ENCODE data around the gene PLCB4.
"Not testable (repeated sequence)": the region's sequence is repeated elsewhere in the genome, so short reads cannot be mapped to it uniquely, and the experiment has no call there.

Gene PLCB4

DNA sequence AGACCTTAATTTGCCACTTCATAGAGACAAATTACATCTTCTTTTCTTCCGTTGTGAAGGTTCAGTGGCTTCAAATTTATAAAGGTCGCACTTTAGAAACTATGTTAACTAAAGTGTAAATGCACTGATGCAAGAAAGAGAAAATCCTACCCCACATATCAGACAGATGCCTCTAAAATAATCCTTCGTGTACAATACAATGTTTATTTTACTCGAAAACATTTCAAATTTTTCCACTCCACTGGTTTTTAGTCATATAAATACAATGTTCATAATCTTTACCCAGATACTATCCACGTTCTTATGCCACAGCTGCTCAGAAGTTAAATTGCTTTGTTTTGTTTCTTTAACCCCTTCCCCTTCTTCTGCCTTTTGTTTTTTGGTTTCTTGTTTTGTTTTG is 305.2 kb downstream of the PLCB4 start:
- no peak for DNase-seq

DNA sequence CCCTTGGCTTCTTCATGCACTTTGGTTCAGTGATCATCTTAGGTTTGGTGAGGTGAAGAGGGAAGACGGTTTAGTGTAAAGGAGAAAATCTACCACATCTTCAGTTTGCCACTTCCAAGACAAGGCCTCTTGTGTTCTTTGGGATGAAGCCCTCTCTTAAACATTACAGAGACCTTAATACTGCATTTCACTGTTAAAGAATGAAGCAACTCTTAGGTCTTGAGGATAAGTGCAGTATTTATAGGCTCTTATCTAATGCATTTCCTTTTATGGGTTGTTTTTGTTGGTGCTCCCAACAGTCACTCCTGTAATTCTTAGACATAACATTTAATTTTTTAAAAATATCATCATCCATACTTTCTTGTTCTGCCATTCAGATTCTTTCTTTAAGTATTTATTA is 305.6 kb downstream of the PLCB4 start:
- no peak for DNase-seq

DNA sequence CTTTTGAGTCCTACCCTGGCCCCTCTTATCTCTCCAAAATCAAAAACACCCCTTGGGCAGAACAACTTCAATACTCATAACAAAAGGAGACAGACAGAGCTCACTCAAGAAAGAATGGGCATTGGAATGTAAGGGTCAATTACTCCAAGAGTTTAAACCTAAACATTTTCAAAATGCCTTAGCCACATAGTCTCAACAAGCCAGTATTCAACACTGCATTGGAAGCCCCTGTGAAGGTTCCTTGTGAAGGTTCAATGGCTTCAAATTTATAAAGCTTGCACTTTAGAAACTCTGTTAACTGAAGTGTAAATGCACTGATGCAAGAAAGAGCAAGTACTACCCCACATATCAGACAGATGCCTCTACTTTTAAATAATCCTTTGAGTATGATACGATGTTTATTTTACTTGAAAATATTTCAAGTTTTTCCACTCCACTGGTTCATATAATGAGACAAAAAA is 306.4 kb downstream of the PLCB4 start:
- no peak for DNase-seq

DNA sequence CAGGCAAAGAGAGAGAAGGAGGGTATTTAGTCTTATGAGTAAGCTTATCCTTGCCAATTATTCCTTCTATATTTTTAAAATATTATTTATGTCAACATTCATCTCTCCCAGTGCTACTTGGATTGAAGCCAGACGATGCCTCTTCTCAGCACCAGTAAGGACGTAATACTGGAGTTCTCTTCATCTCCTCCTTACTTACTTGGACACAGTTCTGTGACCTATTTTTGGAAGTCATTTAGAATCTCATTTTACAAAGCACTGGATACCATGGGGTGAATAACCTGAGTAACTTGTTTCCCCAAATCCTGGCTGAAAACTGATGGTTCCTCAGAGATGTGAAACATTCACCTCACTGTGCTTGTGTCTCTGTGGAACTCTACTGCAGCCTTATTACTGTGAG is 308.1 kb downstream of the PLCB4 start:
- DNase-seq, result no peak

DNA sequence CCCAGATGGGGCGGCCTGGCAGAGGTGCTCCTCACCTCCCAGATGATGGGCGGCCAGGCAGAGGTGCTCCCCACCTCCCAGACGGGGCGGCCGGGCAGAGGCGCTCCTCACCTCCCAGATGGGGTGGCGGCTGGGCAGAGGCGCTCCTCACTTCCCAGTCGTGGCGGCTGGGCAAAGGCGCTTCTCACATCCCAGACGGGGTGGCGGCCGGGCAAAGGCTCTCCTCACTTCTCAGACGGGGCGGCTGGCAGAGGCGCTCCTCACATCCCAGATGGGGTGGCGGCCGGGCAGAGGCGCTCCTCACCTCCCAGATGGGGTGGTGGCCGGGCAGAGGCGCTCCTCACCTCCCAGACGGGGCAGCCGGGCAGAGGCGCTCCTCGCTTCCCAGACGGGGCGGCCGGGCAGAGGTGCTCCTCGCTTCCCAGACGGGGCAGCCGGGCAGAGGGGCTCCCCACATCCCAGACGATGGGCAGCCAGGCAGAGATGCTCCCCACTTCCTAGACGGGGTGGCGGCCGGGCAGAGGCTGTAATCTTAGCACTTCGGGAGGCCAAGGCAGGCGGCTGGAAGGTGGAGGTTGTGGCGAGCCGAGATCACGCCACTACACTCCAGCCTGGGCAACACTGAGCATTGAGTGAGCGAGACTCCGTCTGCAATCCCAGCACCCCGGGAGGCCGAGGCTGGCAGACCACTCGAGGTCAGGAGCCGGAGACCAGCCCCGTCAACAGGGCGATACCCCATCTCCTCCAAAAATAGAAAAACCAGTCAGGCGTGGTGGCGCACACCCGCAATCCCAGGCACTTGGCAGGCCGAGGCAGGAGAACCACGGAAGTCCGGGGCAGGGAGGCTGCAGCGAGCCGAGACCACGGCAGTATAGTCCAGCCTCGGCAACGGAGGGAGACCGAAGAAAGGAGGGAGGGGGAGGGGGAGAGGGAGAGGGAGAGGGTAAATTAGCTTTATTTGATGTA is 316.7 kb downstream of the PLCB4 start:
- DNase-seq, result not testable (repeated sequence)

DNA sequence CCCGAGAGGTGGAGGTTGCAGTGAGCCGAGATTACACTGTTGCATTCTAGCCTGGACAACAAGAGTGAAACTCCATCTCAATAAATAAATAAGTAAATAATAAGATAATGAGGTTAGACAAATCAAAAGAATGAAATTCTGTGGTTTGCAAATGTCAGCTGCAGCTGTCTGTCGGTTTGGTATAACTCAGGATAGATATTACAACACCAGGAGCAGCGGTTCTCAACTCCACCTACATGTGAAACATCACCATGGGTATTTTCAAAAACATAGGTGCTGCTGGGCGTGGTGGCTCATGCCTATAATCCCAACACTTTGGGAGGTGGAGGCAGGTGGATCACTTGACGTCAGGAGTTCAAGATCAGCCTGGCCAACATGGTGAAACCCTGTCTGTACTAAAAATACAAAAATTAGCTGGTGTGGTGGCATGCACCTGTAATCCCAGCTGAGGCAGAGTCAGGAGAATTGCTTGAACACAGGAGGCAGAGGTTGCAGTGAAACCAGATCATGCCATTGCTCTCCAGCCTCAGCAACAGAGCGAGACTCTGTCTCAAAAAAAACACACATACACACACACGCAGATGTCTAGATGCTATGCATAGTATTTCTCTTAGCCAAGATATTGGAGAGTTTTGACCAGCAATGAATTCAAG is 319.4 kb downstream of the PLCB4 start:
- no peak for DNase-seq

DNA sequence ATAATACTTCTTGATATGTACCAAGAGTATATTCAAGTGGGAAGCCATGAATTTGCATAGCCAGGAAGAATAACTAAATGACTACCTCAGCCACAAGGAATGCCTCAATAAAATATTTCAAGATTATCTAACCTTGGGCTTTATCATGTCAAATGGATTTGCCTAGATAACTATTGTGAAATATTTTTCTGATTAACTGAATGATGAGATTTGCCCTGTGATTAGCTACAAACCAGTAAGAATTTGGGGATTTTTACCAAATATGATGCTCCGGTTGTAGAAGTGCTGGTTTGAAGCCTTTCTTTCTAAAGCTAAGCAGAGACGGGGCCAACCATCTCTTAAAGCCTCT is 319.9 kb downstream of the PLCB4 start:
- no peak for DNase-seq

DNA sequence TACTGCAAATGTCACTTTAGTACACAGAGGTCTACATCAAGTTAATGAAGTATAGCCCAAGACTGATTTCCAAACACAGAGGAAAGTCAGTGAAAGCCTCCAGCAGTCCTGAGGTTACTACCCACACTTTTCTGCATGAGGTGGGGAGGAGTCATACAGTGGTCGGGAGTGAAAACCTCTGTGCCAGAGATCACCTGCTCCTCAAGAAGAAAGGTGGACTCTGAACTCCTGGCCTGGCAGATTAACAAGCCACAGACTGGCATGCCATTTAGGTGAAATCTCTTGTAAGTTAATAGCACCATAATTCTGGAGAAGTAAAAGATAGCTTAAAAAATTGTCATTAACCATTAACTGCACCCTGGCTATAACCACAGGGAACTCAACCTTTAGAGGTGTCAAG is 320.5 kb downstream of the PLCB4 start:
- no peak for DNase-seq

DNA sequence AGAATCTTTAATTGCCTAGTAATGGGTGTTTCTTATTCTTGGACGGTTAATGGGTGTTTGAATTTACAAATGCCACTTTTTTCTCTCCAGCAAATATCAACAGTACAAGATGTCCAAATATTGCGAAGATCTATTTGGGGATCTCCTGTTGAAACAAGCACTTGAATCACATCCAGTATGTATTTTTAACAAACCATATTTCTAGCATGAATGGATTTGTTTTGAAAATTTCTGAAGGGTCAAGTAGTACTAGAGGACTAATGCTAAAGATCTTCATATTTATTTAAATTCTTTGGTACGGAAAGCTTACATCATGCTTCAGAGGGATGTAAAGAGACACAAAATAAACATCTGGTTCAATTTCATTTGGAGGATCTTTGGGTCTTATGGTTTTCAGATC is 321.6 kb downstream of the PLCB4 start:
- no peak for DNase-seq

DNA sequence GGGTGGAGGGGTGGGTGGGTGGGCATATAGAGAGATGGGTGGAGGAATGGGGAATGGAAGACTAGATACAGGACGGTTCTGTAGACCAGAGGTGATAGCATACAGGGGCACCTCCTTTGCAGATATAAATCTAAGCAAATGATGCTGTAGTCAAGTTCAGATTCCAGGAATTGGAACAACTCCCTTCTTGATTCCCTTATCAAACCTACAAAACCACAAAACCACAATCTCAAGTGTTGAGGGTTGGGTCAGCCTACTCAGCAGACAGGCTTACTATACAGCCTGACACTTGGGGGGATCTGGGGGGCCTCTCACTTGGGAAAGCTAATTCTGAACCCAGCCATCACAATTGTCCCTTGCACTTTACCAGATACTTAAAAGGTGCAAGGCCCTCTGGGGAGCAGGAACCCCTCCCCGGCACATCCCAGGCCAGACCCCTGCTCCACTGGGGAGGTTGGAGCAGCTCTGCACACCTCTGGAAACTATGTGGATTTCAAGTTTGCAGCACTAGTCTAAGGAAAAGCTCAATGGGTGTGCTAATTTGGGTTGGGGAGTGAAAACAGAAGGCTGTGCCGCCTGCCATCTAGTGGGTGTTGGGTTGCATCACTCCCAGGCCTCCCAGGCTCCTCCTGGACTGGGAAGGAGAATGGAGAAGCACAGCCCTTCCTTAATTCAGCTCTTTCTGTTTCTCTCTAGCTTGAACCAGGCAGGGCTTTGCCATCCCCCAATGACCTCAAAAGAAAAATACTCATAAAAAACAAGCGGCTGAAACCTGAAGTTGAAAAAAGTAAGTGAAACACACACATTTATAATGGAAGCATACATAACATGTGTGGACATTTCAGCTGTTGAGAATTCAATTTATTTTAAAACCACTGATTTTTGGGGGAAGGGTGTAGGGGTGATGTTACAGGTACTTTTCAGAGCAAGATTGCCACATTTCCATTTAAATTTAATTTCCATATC is 324.3 kb downstream of the PLCB4 start:
- no peak for DNase-seq

DNA sequence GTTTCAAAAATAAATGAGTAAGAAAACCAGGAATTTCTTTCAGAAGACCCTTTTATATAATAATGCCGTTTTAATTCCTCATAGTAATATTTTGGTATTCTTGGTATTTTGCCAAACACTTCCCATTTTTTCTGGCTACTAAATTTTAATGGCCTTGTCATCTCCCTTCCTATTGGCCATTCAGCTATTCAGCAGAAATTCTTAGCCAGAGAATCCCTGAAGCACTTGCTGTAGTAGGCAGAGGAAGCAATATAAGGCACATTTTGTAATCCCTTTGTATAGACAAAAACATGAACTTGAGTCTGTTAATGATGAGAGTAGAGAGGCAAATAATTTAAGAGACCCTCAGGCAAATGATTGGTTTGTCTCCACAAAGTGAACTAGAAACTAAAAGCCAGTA is 327.1 kb downstream of the PLCB4 start:
- no peak for DNase-seq

DNA sequence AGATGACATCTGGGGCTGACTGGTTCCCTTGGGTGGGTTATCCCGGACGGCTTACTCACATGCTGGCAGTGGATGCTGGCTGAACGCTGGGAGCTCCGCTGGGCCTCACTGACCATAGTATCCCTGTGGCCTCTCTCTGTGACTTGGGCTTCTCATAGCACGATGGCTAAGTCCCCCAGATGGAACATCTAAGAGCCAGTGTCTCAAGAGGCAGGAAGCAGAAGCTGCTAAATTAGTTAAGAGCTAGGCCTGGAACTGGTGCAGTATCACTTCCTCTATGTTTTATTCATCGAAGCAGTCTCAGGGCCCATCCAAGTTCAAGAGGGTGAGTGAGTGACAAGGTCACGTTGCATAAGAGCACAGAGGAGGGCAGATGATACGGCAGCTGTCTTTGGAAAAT is 329.0 kb downstream of the PLCB4 start:
- no peak for DNase-seq

DNA sequence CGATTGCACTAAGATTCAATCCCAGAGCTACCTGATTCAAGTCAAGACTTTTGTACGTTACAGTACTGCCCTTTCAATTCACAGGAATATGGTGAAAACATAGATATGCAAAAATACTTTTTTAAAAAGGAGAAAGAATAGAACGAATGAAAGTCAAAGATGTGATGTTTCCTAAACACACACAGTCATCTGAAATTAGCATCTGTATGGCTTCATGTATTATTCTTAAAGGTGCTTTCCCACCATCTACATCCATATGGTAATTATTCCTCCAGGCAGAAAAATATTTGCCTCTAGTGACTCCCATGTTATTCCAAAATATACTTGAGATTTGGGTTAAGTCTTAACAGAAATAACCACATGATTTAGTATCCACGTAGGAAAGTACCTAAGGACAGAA is 330.0 kb downstream of the PLCB4 start:
- no peak for DNase-seq

DNA sequence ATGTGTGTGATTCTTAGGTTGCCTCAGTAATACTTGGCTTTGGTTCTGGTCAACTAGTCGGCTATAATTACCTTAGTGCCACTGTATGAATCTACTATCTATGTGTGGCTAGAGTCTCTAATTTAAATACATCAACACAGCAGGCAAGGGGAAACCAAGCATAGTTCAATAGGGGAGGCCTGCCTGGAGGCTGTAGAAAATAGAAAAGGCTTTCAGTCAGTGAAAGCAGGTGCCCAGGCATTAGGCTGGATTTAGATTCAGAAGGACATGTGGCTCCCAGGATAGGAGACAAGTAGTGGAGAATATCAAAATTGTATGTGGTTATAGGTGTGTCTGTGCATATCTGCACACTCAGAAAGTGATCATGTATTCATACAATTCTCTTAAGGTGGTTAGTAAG is 330.4 kb downstream of the PLCB4 start:
- no peak for DNase-seq

DNA sequence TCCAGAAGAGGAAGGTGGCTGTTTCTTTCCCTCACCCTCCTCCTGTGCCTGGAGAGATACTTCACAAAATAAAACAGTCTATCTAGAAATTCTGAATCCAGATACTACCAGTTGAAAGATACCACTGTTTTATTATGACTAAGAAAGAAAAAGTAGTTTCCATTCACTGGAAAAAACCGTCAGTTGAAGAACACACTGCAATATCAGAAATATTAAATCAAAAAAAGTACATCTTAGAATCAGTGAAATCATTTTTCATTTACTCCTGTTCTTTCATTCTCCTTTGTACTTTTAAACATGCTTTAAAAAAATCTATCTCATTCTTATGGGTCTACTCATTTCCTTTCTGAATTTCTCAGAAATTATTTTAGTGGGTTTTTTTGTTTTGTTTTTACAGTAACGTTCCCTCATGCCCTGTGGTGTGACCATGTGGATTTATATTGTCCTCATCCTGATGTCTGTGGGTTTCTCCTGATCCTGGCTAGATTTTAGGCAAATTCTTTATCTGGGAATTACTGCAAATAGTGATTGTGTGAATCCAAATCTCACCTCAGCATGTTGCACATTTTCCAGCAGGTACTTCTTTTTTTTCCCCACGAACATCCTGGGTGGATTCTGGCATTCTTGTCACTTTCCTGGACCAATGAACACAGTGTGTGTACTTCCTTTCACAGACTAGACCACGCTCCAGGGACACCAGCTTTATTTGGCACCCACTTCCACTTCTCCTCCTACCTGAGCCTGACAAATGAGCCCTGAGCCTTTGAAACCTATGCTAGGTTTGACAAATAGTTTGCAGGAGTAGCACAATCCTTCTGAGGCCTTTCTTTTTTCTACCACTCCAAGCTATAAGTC is 331.5 kb downstream of the PLCB4 start:
- no peak for DNase-seq

DNA sequence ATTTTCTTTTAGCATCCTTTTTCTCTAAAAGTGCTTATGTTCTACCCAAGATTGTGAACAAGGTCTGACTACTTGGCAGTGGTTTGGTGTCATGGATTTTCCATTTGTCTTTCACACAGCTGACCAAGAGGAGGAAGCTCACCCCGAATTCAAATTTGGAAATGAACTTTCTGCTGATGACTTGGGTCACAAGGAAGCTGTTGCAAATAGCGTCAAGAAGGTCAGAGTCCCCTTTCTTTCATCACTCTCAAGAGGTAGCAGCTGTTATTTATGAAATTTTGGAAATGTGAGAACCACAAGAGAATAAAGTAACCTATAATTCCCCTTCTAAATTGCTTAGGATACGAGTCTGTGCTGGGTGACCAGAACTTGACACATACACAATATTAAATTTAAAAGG is 332.5 kb downstream of the PLCB4 start:
- no peak for DNase-seq

DNA sequence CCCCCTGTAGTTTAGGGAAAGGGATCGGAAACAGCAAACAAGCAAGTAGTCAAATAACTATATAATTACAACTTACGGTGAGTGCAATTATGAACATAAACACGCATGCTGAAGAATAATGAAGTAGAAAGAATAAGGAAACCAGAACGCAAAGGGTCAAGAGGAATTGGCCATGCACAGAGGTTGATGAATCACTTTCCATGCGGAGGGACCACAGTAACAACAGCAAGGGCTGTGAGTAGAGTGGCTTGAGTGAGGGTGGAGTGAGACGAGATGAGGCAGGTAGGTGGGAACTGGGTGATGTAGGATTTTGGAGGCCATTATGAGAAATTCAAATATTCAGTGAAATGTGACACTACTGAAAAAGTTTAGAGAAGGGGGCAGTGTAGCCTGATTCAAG is 333.3 kb downstream of the PLCB4 start:
- no peak for DNase-seq

DNA sequence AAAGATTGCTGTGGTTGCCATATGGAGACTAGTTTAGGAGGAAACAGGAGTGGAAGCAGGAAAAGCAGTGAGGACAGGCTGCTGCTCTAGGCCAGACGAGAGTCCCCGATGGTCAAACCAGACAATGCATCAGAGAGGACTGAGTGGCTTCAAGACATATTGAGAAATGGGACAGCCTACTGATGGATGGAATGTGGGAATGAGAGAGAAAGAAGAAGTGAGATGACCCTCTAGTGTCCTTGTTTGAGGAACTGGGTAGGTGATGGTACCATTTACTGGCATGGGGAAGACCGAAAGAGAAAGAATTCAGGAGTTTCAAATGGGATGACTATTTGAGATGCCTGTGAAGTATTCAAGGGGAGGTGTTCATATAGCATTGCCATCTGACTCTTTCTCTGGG is 333.7 kb downstream of the PLCB4 start:
- no peak for DNase-seq

DNA sequence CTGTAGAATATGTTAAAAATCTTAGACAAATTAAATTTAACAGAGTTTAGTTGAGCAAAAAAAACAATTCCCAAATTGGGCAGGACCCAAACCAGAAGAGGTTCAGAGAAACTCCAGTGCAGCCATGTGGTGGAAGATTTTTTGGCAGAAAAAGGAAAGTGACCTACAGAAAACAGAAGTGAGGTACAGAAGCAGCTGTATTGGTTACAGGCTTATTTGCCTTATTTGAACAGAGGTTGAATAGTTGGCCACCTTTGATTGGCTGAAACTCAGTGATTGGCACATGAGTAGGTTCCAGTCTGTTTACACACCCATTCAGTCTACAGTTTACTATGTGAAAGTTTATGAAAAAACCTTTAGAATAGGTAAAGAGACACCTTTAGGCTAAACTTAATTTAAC is 334.6 kb downstream of the PLCB4 start:
- DNase-seq, result no peak

DNA sequence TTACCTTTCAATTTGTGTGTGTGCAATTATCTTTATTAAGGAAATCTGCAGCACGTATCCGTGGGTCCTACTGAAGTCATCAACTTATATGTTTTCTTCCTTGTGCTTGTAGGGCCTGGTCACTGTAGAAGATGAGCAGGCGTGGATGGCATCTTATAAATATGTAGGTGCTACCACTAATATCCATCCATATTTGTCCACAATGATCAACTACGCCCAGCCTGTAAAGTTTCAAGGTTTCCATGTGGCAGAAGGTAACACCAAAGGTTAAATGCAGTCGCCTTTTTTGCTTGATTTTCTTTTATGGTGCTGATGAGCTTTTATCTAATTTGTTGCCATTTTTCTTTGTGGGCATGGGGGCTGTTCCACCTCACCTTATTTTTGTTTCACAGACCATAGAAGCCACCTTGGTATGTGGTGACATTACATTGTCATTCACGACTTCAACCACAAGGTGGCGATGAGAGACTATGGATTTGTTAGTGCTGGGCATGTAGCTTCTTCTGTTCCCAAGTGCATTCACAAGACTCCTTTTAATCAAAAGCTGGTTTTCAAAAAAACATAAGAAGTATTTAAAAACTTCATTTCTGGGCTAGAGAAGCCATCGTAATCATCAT is 339.0 kb downstream of the PLCB4 start:
- DNase-seq, result peak in 1 of 5 donors; percentile 30

DNA sequence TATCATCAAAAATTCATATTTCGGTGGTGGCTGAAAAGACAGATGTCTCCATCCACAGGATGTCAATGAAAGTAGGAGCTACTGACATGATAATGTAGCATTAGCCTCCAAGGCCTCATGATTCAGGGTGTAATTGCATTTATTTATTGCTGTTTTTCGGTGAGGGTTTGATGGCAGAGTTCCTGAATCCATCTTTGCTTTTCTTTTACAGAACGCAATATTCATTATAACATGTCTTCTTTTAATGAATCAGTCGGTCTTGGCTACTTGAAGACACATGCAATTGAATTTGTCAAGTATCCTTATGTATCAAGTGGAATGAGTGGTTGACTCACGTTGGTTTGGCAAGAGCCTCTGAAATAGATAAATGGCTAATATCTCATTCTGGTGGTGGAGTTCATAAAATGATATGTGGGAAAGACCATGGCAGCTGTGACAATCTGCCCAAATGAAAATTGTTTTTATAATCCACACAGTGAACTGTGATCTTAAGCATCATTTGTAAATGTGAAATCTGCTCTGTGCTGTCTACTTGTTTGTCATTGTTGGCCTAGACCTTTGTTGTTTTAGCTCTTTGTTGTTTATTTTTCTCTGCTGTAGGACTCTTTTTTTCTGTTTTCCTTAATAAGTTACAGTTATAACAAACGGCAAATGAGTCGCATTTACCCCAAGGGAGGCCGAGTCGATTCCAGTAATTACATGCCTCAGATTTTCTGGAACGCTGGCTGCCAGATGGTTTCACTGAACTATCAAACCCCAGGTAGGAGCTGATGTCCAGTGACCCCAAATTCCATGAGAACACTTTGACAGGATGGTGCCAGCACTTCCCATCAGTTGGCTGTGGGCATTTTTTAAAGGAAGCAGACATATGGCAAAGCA is 339.8 kb downstream of the PLCB4 start:
- DNase-seq, result no peak

Measured in T-helper 1 cell (primary cell).